CD4-positive, alpha-beta T cell (primary cell): ENCODE data around the gene RNF7. TPM values are rescaled to one million over a fixed set of nuclear protein-coding genes. Genes with fewer than 3 reads are reported as not detected.

Source experiments
- ATAC-seq: fragments of 200-7000 bp; cut with Tn5 transposase; one replicate; pipeline ENCODE4 v1.10.0; 2022; ENCODE audit warnings: mild to moderate bottlenecking; ENCODE audit not compliant: poor library complexity
- CTCF ChIA-PET: fragments of 350-600 bp; sonication (Branson Sonifier 250); formaldehyde crosslinking; loops from one replicate; lab custom pipeline; 2021; ENCODE audit warnings: antibody characterized with exemption, inconsistent platforms; lab: Charles Lee
- POLR2A ChIA-PET: fragments of 350-600 bp; sonication (Branson Sonifier 250); formaldehyde crosslinking; loops from one replicate; lab custom pipeline; 2021; ENCODE audit warnings: antibody characterized with exemption, inconsistent platforms; lab: Charles Lee
- DNase-seq, 14 experiments: peaks; one replicate each; pipeline ENCODE4 v3.0.0-alpha.2; 2013 to 2020; ENCODE audit warnings: mixed read lengths in 2 of 14
- H3K27ac ChIP-seq, 2 donors: one replicate each; pipeline versions ENCODE4 v1.5.1 to v1.7.0; 2013; ENCODE audit warnings: low read length in 2 of 2, low read depth in 1 of 2, mild to moderate bottlenecking in 1 of 2
- H3K27me3 ChIP-seq, 2 experiments: 1 replicate in 1 of 2; 2 replicates in 1 of 2; pipeline versions ENCODE4 v1.6.1 to v1.7.0; 2013; ENCODE audit warnings: low read length in 2 of 2, control low read depth in 1 of 2, mild to moderate bottlenecking in 1 of 2, moderate library complexity in 1 of 2; ENCODE audit not compliant: insufficient read depth in 2 of 2, control insufficient read depth in 1 of 2
- H3K36me3 ChIP-seq: one replicate; pipeline ENCODE4 v1.6.1; 2013; ENCODE audit warnings: low read length, control low read depth; ENCODE audit not compliant: insufficient read depth
- H3K4me1 ChIP-seq: one replicate; pipeline ENCODE4 v1.6.1; 2013; ENCODE audit warnings: low read length, control low read depth; ENCODE audit not compliant: insufficient read depth
- H3K4me3 ChIP-seq: one replicate; pipeline ENCODE4 v1.5.1; 2013; ENCODE audit warnings: mild to moderate bottlenecking, low read length, moderate library complexity
- H3K9me3 ChIP-seq, 2 experiments: 1 replicate in 1 of 2; 2 replicates in 1 of 2; pipeline versions ENCODE4 v1.6.1 to v1.7.0; 2013; ENCODE audit warnings: low read length in 2 of 2, mild to moderate bottlenecking in 2 of 2, control low read depth in 1 of 2, moderate library complexity in 1 of 2; ENCODE audit not compliant: control insufficient read depth in 1 of 2, insufficient read depth in 1 of 2
- H3K27ac Mint-ChIP-seq: one replicate; pipeline ENCODE4 v1.8.0; 2020; ENCODE audit warnings: mixed read lengths
- H3K27me3 Mint-ChIP-seq: one replicate; pipeline ENCODE4 v1.8.0; 2021; ENCODE audit warnings: mixed read lengths
- H3K36me3 Mint-ChIP-seq: one replicate; pipeline ENCODE4 v1.8.0; 2021; ENCODE audit warnings: low read depth, mixed read lengths
- H3K4me1 Mint-ChIP-seq: one replicate; pipeline ENCODE4 v1.8.0; 2021; ENCODE audit warnings: low read depth, mixed read lengths
- H3K4me3 Mint-ChIP-seq: one replicate; pipeline ENCODE4 v1.8.0; 2020; ENCODE audit warnings: mild to moderate bottlenecking, mixed read lengths
- H3K9me3 Mint-ChIP-seq: one replicate; pipeline ENCODE4 v1.8.0; 2020; ENCODE audit warnings: mixed read lengths
- intact Hi-C, 2 experiments: fragments of 100-400 bp; cut with DNase I in 1 of 2; cut with micrococcal nuclease in 1 of 2; formaldehyde crosslinking; loops; one replicate each; pipeline versions ENCODE4 v1.15.1 to v1.9.0; 2023 to 2025; cut with DNase I, micrococcal nuclease
- total RNA-seq, 174 experiments: library from RNA in 2 of 174; stranded (reverse) in 2 of 174; gene quantifications; one replicate each; pipeline ENCODE4 v1.2.3 and lab custom pipeline; 2021 to 2026
- TF ChIP-seq, protein P1 (sequence below): fragments of 200-600 bp; IDR thresholded peaks from one replicate; pipeline ENCODE4 v1.8.0; 2022; ENCODE audit warnings: antibody characterized with exemption, mild to moderate bottlenecking

The RNF7 gene
- total RNA-seq, 2 experiments from 2014 or later: 60.7 to 65.7 TPM

DNA sequence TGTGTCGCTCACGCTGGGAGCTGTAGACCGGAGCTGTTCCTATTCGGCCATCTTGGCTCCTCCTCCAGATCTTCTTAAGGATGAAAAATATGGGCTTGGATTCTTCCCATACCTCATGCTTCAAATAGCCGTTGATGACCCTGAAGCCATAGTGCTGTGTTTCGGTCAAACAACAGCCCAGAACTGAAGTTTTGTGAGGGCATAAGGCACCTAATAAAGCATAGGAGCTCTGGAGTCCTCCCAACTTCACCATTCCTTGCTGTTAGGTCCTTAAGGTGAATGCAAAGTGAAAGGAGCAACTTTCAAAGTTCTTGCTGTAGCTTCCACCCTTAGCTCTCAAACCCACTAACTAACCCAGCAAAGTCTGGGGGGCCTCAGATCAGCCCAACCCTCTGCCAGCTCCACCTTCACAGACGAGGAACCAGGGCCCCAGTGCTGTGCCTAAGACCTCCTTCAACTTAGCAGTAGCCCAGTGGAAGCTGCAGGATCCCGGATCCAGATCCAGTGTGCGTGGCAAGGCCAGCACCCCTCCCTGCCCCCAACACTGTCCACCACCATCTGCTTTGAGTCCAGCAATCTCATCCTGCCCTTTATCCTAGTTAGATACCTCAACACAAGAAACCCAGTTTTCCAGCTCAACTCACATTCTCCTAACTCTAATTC is 25.1 kb downstream of the RNF7 start, which contains the start of gene GRK7:
TSS of gene GRK7 (plus strand) at position 321 of the 663 bp plus-strand sequence. CDS start 14,877 bp downstream, outside the sequence.
- intact Hi-C loops: no loop called here

DNA sequence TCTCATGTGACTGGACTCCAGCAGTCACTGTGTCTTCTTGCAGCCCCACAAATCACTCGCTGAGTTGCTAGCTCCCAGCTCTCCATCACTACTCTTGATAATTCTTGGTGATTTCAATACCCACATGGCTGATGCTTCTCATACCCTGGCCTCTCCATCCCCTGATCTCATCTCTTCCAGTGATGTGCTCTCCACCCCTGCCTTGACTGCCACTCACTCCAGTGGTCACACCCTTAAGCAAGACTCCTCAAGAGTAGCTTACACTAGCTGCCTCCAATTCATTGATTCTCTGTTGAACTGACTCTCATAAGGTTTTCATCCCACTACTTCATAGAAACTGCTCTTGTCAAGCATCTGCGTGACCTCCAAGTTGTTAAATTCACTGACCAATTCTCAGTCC is 25.9 kb downstream of the RNF7 start:
- Histone ChIP-seq H3K9me3 (no peaks in the 10 kb centered on the region), H3K27me3 (no peaks in the 10 kb centered on the region), H3K36me3 (no peaks in the 10 kb centered on the region), H3K27ac (no peak overlapping the region), H3K4me1 (no peaks in the 10 kb centered on the region), H3K4me3 (no peak overlapping the region)
- TF ChIP-seq, protein P1, sequence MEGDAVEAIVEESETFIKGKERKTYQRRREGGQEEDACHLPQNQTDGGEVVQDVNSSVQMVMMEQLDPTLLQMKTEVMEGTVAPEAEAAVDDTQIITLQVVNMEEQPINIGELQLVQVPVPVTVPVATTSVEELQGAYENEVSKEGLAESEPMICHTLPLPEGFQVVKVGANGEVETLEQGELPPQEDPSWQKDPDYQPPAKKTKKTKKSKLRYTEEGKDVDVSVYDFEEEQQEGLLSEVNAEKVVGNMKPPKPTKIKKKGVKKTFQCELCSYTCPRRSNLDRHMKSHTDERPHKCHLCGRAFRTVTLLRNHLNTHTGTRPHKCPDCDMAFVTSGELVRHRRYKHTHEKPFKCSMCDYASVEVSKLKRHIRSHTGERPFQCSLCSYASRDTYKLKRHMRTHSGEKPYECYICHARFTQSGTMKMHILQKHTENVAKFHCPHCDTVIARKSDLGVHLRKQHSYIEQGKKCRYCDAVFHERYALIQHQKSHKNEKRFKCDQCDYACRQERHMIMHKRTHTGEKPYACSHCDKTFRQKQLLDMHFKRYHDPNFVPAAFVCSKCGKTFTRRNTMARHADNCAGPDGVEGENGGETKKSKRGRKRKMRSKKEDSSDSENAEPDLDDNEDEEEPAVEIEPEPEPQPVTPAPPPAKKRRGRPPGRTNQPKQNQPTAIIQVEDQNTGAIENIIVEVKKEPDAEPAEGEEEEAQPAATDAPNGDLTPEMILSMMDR: no peak
- POLR2A ChIA-PET: no interaction called here
- Mint-ChIP-seq H3K4me3 (no peak overlapping the region), H3K27ac (no peak overlapping the region), H3K36me3 (no peaks in the 10 kb centered on the region), H3K4me1 (no peaks in the 10 kb centered on the region), H3K27me3 (no peaks in the 10 kb centered on the region), H3K9me3 (no peaks in the 10 kb centered on the region)
- CTCF ChIA-PET: no interaction called here
- ATAC-seq (no peak), DNase-seq (no peak)
- intact Hi-C loops: no loop called here

More for the DNA sequence above, 25.1 kb downstream of the RNF7 start, which contains the start of gene GRK7:
- Mint-ChIP-seq H3K36me3 (no peaks in the 10 kb centered on the region), H3K4me1 (no peaks in the 10 kb centered on the region), H3K9me3 (no peaks in the 10 kb centered on the region), H3K27ac (no peak within 1 kb of the TSS), H3K4me3 (no peak within 1 kb of the TSS), H3K27me3 (no peaks in the 10 kb centered on the region)
- Histone ChIP-seq H3K4me1 (no peaks in the 10 kb centered on the region), H3K27me3 (no peaks in the 10 kb centered on the region), H3K9me3 (no peaks in the 10 kb centered on the region), H3K4me3 (no peak within 1 kb of the TSS), H3K27ac (no peak within 1 kb of the TSS), H3K36me3 (no peaks in the 10 kb centered on the region)
- ChIA-PET POLR2A (no interaction called here), CTCF (no interaction called here)
- DNase-seq (no peak), ATAC-seq (no peak)
- TF ChIP-seq, protein P1: no peak

DNA sequence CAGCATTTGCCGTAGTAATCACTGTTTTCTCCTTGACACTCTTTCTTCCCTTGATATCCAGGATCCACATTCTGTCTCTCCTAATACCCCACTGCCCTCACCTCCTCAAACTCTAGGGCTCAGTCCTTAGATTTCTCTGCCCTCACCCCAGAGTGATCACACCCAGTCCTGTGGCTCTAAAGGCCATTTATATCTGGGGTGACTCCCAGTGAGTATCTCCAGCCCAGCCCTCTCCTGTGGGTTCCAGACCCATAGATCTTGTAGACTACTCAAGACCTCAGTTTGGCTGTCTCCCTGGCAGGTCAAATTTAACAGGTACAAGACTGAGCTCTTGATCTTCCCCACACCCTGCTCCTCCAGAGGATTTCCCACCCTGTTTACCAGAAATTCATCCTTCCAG is 26.4 kb downstream of the RNF7 start:
- Mint-ChIP-seq H3K4me3 (no peak overlapping the region), H3K36me3 (no peaks in the 10 kb centered on the region), H3K4me1 (no peaks in the 10 kb centered on the region), H3K27me3 (no peaks in the 10 kb centered on the region), H3K9me3 (no peaks in the 10 kb centered on the region), H3K27ac (no peak overlapping the region)
- ChIA-PET CTCF (no interaction called here), POLR2A (no interaction called here)
- intact Hi-C loops: no loop called here
- DNase-seq (no peak), ATAC-seq (no peak)
- H3K4me3 ChIP-seq: no peak overlapping the region
- no peaks in the 10 kb centered on the region for H3K4me1 ChIP-seq
- TF ChIP-seq, protein P1: no peak
- H3K27ac ChIP-seq: no peak overlapping the region
- no peaks in the 10 kb centered on the region for H3K27me3 ChIP-seq
- H3K9me3 ChIP-seq: no peaks in the 10 kb centered on the region
- H3K36me3 ChIP-seq: no peaks in the 10 kb centered on the region
